MCF 10A (cell line): ENCODE measurements around the gene BTBD2. TPM values are rescaled to one million over a fixed set of nuclear protein-coding genes. Genes with fewer than 3 reads are reported as not detected.
A peak's percentile ranks its signal among the peaks of the same experiment; 100 is the strongest.

Experiments used
- BruUV-seq: library from RNA; stranded (reverse); fragments of 400-500 nt; replicated peaks from 2 replicates; lab custom pipeline; 2021; lab: Mats Ljungman, UMichigan
- CTCF ChIA-PET: fragments of 300-600 bp; sonication (Branson Sonifier 250); formaldehyde crosslinking; extraction: SDS; loops from one replicate; lab custom pipeline; 2021; ENCODE audit warnings: antibody characterized with exemption, inconsistent platforms; lab: Yijun Ruan, JAX
- POLR2A ChIA-PET: fragments of 300-600, 350-650 bp; sonication (Branson Sonifier 250); formaldehyde crosslinking; extraction: SDS; loops from one replicate; lab custom pipeline; 2020; ENCODE audit warnings: antibody characterized with exemption, inconsistent platforms; lab: Yijun Ruan, JAX
- DNase-seq: peaks from one replicate; pipeline ENCODE4 v3.0.0-alpha.2; 2018; ENCODE audit not compliant: unreplicated experiment
- H3K27ac Mint-ChIP-seq: one replicate; pipeline ENCODE4 v1.8.0; 2022; ENCODE audit warnings: mild to moderate bottlenecking, low read depth, mixed read lengths; ENCODE audit not compliant: unreplicated experiment
- H3K27me3 Mint-ChIP-seq: one replicate; pipeline ENCODE4 v1.8.0; 2022; ENCODE audit warnings: mixed read lengths; ENCODE audit not compliant: insufficient read depth, unreplicated experiment
- H3K36me3 Mint-ChIP-seq: one replicate; pipeline ENCODE4 v1.8.0; 2022; ENCODE audit warnings: mild to moderate bottlenecking, moderate library complexity, mixed read lengths; ENCODE audit not compliant: insufficient read depth, unreplicated experiment
- H3K4me1 Mint-ChIP-seq: one replicate; pipeline ENCODE4 v1.8.0; 2022; ENCODE audit warnings: mixed read lengths; ENCODE audit not compliant: insufficient read depth, unreplicated experiment
- H3K4me3 Mint-ChIP-seq: one replicate; pipeline ENCODE4 v1.8.0; 2022; ENCODE audit warnings: mild to moderate bottlenecking, moderate library complexity, mixed read lengths; ENCODE audit not compliant: unreplicated experiment
- H3K9me3 Mint-ChIP-seq: one replicate; pipeline ENCODE4 v1.8.0; 2022; ENCODE audit warnings: mixed read lengths; ENCODE audit not compliant: unreplicated experiment
- intact Hi-C: fragments of 100-400 bp; cut with micrococcal nuclease; formaldehyde crosslinking; loops from 2 replicates; pipeline ENCODE4 v1.14.1; 2022
- total RNA-seq: library from RNA; stranded (reverse); gene quantifications from 2 replicates; pipeline ENCODE4 v1.2.3, GENCODE V29; 2022
- TF ChIP-seq, protein P1 (sequence below): fragments of 200-600 bp; IDR thresholded peaks from one replicate; pipeline ENCODE4 v1.8.0; 2022; ENCODE audit warnings: antibody characterized with exemption, mild to moderate bottlenecking; ENCODE audit not compliant: unreplicated experiment

The BTBD2 gene
- total RNA-seq, 1 experiment from 2014 or later, result 53.1 TPM

DNA sequence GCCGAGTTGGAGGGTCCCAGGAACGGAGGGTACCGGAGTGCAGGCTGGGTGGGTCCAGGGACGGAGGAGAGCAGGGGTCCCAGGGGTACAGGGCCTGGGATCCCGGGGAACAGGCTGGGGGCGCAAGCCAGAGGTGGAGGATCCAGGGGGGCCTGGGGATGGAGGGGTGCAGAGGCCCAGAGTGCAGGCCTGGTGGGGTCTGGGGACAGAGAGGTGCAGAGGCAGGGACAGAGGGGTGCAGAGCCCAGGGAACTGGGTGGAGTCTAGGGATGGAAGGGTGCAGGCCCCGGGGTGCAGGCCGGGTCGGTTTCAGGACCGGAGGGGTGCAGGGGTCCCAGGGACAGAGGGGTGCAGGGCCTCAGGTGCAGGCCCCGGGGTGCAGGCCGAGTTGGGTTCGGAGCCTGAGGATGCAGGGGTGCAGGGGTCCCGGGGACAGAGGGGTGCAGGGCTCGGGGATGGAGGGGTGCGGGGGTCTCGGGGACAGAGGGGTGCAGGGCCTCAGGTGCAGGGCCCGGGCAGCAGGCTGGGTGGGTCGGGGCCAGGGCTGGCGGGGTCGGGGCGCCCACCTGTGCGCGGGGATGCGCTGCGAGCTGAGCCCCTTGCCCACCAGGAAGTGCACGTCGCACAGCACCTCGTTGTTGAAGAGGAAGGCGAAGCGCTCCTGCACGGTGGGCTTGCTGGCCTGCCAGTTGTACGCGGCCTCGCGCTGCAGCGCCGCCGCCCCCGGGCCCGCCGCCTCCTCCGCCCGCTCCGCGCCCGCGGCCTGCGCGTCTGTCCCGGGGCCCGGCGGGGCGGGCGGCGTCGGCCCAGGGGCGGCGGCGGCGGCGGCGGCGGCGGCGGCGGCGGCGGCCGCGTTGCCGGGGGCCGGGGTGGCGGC lies 545 bp downstream of the BTBD2 start:
- Mint-ChIP-seq H3K27ac (no peak overlapping the region), H3K4me1 (peaks cover 21% of the 10 kb centered on the region), H3K9me3 (no peaks in the 10 kb centered on the region), H3K4me3 (peak overlapping the region; percentile 73), H3K27me3 (no peaks in the 10 kb centered on the region), H3K36me3 (peaks cover 7% of the 10 kb centered on the region)
- no peak for DNase-seq
- CTCF ChIA-PET, result no interaction called here
- no TSS peak for BruUV-seq
- POLR2A ChIA-PET, result no interaction called here
- TF ChIP-seq, protein P1, sequence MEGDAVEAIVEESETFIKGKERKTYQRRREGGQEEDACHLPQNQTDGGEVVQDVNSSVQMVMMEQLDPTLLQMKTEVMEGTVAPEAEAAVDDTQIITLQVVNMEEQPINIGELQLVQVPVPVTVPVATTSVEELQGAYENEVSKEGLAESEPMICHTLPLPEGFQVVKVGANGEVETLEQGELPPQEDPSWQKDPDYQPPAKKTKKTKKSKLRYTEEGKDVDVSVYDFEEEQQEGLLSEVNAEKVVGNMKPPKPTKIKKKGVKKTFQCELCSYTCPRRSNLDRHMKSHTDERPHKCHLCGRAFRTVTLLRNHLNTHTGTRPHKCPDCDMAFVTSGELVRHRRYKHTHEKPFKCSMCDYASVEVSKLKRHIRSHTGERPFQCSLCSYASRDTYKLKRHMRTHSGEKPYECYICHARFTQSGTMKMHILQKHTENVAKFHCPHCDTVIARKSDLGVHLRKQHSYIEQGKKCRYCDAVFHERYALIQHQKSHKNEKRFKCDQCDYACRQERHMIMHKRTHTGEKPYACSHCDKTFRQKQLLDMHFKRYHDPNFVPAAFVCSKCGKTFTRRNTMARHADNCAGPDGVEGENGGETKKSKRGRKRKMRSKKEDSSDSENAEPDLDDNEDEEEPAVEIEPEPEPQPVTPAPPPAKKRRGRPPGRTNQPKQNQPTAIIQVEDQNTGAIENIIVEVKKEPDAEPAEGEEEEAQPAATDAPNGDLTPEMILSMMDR, result no peak
- intact Hi-C loops, result loop anchor here (5.0 kb wide), 1 partner anchor 137 kb away; the partner anchor contains the start of gene AP3D1

DNA sequence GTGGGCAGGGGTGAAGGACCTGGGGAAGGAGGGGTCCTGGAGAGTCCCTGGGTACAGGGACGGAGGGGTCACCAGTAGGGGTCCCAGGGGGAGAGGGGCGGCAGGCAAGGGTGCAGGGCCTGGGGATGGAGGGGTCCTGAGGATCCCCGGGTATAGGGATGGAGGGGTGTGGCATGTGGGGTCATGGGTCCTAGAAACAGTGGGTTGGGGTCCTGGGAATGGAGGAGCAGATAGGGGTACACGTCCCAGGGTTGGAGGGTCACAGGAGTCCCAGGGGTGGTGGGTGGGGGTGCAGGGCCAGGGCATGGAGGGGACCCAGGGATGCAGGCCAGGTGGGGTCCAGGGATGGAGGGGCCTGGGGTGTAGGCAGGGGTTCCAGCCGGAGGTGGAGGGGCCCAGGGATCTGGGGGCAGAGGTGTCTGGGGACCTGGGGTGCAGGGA lies 1.4 kb downstream of the BTBD2 start:
- CTCF ChIA-PET, result no interaction called here

DNA sequence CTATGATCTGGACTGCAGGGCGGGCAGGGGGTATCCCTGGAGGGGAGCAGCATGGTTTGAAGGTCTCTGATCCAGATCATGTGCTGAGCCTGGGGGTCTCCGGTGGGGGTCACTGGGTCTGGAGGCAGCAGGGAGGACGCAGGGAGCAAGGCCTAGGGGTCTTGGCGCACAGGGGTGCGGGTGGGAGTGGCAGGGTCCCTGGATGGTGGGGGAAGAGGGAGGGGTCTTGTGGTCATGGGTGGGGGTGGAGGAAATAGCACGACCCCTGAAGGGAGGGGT lies 1.9 kb downstream of the BTBD2 start:
- no TSS peak for BruUV-seq
- CTCF ChIA-PET, result no interaction called here
- Mint-ChIP-seq H3K4me3 (peak overlapping the region; percentile 73), H3K4me1 (peaks cover 16% of the 10 kb centered on the region), H3K36me3 (peaks cover 7% of the 10 kb centered on the region), H3K27me3 (no peaks in the 10 kb centered on the region), H3K27ac (peak overlapping the region; percentile 66), H3K9me3 (no peaks in the 10 kb centered on the region)
- POLR2A ChIA-PET, result interaction anchor here (0.6 kb wide), 1 partner anchor 8 kb away, joined by 3 read pairs; no protein-coding TSS in a partner anchor
- intact Hi-C loops, result no loop called here
- TF ChIP-seq, protein P1, result no peak
- DNase-seq, result no peak

More for the DNA sequence above, 1.4 kb downstream of the BTBD2 start:
- BruUV-seq, result no TSS peak
- POLR2A ChIA-PET, result no interaction called here
- Mint-ChIP-seq H3K27ac (peak overlapping the region; percentile 66), H3K36me3 (peaks cover 7% of the 10 kb centered on the region), H3K4me1 (peaks cover 16% of the 10 kb centered on the region), H3K9me3 (no peaks in the 10 kb centered on the region), H3K27me3 (no peaks in the 10 kb centered on the region), H3K4me3 (peak overlapping the region; percentile 73)
- DNase-seq, result no peak
- TF ChIP-seq, protein P1, result no peak
- intact Hi-C loops, result no loop called here

DNA sequence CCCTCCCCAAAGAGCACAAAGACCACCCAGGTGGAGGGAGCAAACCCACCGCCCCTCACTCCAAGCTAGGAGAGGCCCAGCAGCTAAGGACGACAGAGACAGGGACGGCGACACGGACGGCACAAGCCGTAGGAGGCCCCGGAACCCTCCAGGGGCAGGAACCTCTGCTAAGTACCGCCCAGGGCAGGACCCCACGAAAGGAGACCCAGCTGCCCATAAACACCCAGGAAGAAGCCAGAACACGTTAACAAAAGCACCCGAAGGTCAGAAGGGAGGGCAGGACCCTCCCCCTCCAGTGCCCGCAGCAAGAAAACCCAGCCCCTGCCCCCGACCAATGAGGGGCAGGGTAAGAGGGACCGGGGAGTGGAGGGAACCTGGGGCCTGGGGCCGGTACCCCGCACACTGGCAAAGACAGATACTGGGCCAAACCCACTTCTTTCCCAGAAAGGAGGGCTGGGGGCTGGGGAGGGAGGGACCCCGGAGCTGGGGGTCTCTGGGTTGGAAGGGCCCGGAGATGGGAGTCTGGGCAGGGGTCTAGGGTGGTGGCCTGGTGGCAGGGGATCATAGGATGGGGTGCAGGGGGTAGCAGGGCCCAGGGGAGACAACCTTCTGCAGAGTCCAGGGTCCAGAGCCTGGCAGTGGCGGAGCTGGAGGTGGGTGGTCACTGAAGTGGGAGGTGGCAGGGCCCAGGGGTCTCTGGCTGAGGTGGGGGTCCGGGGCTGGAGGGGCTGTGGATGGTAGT lies 2.4 kb downstream of the BTBD2 start:
- Mint-ChIP-seq H3K36me3 (peaks cover 11% of the 10 kb centered on the region), H3K4me1 (peaks cover 16% of the 10 kb centered on the region), H3K9me3 (no peaks in the 10 kb centered on the region), H3K4me3 (peak overlapping the region; percentile 73), H3K27ac (peak overlapping the region; percentile 66), H3K27me3 (no peaks in the 10 kb centered on the region)
- POLR2A ChIA-PET, result interaction anchor here (0.6 kb wide), 1 partner anchor 8 kb away, joined by 3 read pairs; no protein-coding TSS in a partner anchor
- no TSS peak for BruUV-seq
- CTCF ChIA-PET, result interaction anchor here (0.5 to 1.0 kb wide), 2 partner anchors 57 to 117 kb away, joined by 3 to 5 read pairs; no protein-coding TSS in a partner anchor
- intact Hi-C loops, result no loop called here
- TF ChIP-seq, protein P1, result no peak
- DNase-seq, result no peak
